Measurements from ENCODE around the gene BABAM2. TPM values are rescaled to one million over a fixed set of nuclear protein-coding genes. Genes with fewer than 3 reads are reported as not detected.
A peak's percentile ranks its signal among the peaks of the same experiment; 100 is the strongest.
"Not testable (repeated sequence)": the region's sequence is repeated elsewhere in the genome, so short reads cannot be mapped to it uniquely, and the experiment has no call there.

BABAM2 gene
- total and polyA plus RNA-seq, 8 donors: 27.1 to 49.2 (median 28.4) TPM

- Histone ChIP-seq H3K4me1 (no peaks in the 10 kb centered on the region), H3K9me3 (peaks cover 0 to 16% of the 10 kb centered on the region in 2 donors), H3K27ac (no peak overlapping the region), H3K27me3 (no peaks in the 10 kb centered on the region), H3K4me3 (no peak overlapping the region), H3K36me3 (no peaks in the 10 kb centered on the region)
- intact Hi-C loops (cut with DNase I): no loop called here
- DNase-seq (no peak), ATAC-seq (no peak)
- no peak for TF ChIP-seq CTCF (IDR thresholded peaks at IDR 0.05)
Observed at GRCh38 chr2:27972311-27972710, 81.8 kb downstream of the BABAM2 start.

- TF ChIP-seq CTCF (IDR thresholded peaks at IDR 0.05): no peak
- ATAC-seq (no peak), DNase-seq (no peak)
- Histone ChIP-seq H3K4me3 (no peak overlapping the region), H3K27me3 (no peaks in the 10 kb centered on the region), H3K27ac (no peak overlapping the region), H3K4me1 (peaks cover 0 to 7% of the 10 kb centered on the region in 2 donors), H3K9me3 (peaks cover 0 to 8% of the 10 kb centered on the region in 2 donors), H3K36me3 (no peaks in the 10 kb centered on the region)
- intact Hi-C loops (cut with DNase I): no loop called here
Observed at GRCh38 chr2:27973592-27973991, 83.1 kb downstream of the BABAM2 start.

GRCh38 chr2:27976308-27976707, 85.8 kb downstream of the BABAM2 start:
- no peaks in the 10 kb centered on the region for H3K27me3 ChIP-seq
- no peak for DNase-seq
- no peaks in the 10 kb centered on the region for H3K36me3 ChIP-seq
- intact Hi-C loops (cut with DNase I): no loop called here
- H3K9me3 ChIP-seq: no peaks in the 10 kb centered on the region
- no peak overlapping the region for H3K4me3 ChIP-seq
- TF ChIP-seq CTCF (IDR thresholded peaks at IDR 0.05): no peak
- no peak for ATAC-seq
- peaks cover 0 to 10% of the 10 kb centered on the region in 2 donors for H3K4me1 ChIP-seq
- H3K27ac ChIP-seq: no peak overlapping the region

- DNase-seq (no peak), ATAC-seq (peak; percentile 86)
- no peak for TF ChIP-seq CTCF (IDR thresholded peaks at IDR 0.05)
- Histone ChIP-seq H3K27me3 (no peaks in the 10 kb centered on the region), H3K36me3 (no peaks in the 10 kb centered on the region), H3K27ac (no peak overlapping the region), H3K4me1 (peaks cover 0 to 10% of the 10 kb centered on the region in 2 donors), H3K4me3 (no peak overlapping the region), H3K9me3 (no peaks in the 10 kb centered on the region)
- intact Hi-C loops (cut with DNase I): no loop called here
Observed at GRCh38 chr2:27977731-27978312, 87.3 kb downstream of the BABAM2 start.

GRCh38 chr2:27978761-27979160, 88.2 kb downstream of the BABAM2 start:
- ATAC-seq; DNase-seq; H3K27me3 ChIP-seq; H3K36me3 ChIP-seq; H3K4me3 ChIP-seq; H3K27ac ChIP-seq; H3K4me1 ChIP-seq; intact Hi-C loops (cut with DNase I); H3K9me3 ChIP-seq: not testable (repeated sequence)

- ATAC-seq (no peak), DNase-seq (no peak)
- no peak overlapping the region for H3K4me3 ChIP-seq
- H3K4me1 ChIP-seq: peaks cover 0 to 10% of the 10 kb centered on the region in 2 donors
- no peaks in the 10 kb centered on the region for H3K9me3 ChIP-seq
- H3K27ac ChIP-seq: no peak overlapping the region
- TF ChIP-seq CTCF (IDR thresholded peaks at IDR 0.05): no peak
- H3K36me3 ChIP-seq: no peaks in the 10 kb centered on the region
- intact Hi-C loops (cut with DNase I): no loop called here
- H3K27me3 ChIP-seq: no peaks in the 10 kb centered on the region
Observed at GRCh38 chr2:27980242-27980641, 89.7 kb downstream of the BABAM2 start.

Data from left lung (tissue), 10 donors.